Kidney (tissue), 14 donors: ENCODE data around the gene ACTN4. TPM values are rescaled to one million over a fixed set of nuclear protein-coding genes. Genes with fewer than 3 reads are reported as not detected.

Experiments used
- DNase-seq, 5 donors: peaks; one replicate each; pipeline ENCODE4 v3.0.0-alpha.2; 2013 to 2020
- FAIRE-seq: peaks from 2 replicates; lab custom pipeline; 2012; peaks lifted over from hg19 to GRCh38; lab: Jason Lieb, UNC
- H3K27ac ChIP-seq, 2 donors: one replicate each; pipeline ENCODE4 v1.7.0; 2013; ENCODE audit warnings: low read depth in 2 of 2, low read length in 2 of 2, inconsistent platforms in 1 of 2
- H3K27me3 ChIP-seq: one replicate; pipeline ENCODE4 v1.7.1; 2013; ENCODE audit warnings: low read length, inconsistent platforms; ENCODE audit not compliant: control insufficient read depth, insufficient read depth
- H3K36me3 ChIP-seq, 3 donors: one replicate each; pipeline versions ENCODE4 v1.7.0 to v1.7.1; 2013; ENCODE audit warnings: low read length in 3 of 3, control low read depth in 1 of 3, inconsistent platforms in 1 of 3; ENCODE audit not compliant: insufficient read depth in 3 of 3, control insufficient read depth in 2 of 3
- H3K4me1 ChIP-seq, 3 donors: one replicate each; pipeline versions ENCODE4 v1.7.0 to v1.7.1; 2013; ENCODE audit warnings: low read length in 3 of 3, inconsistent platforms in 1 of 3, low read depth in 1 of 3; ENCODE audit not compliant: control insufficient read depth in 2 of 3, insufficient read depth in 2 of 3
- H3K4me3 ChIP-seq, 3 donors: one replicate each; pipeline versions ENCODE4 v1.7.0 to v1.8.1; 2013; ENCODE audit warnings: low read length in 3 of 3, control low read depth in 1 of 3, inconsistent platforms in 1 of 3
- H3K9ac ChIP-seq, 3 donors: one replicate each; pipeline versions ENCODE4 v1.7.0 to v1.7.1; 2013; ENCODE audit warnings: low read length in 3 of 3, control low read depth in 1 of 3, inconsistent platforms in 1 of 3
- H3K9me3 ChIP-seq, 3 donors: one replicate each; pipeline versions ENCODE4 v1.7.0 to v1.7.1; 2013; ENCODE audit warnings: low read length in 3 of 3, control low read depth in 1 of 3, inconsistent platforms in 1 of 3; ENCODE audit not compliant: control insufficient read depth in 2 of 3, insufficient read depth in 1 of 3
- CTCF ChIP-seq: IDR thresholded peaks from 3 replicates; pipeline ENCODE4 v1.5.1; 2012; ENCODE audit warnings: mild to moderate bottlenecking, moderate library complexity, borderline replicate concordance; ENCODE audit not compliant: insufficient read depth; ENCODE audit errors: extremely low read depth
- intact Hi-C: fragments of 100-400 bp; cut with DNase I; formaldehyde crosslinking; loops from one replicate; pipeline ENCODE4 v1.11.1; 2022
- polyA plus RNA-seq: library from polyadenylated mRNA; stranded (reverse); fragments of 350-450 nt; fragmentation: Illumina TruSeq; extraction: RNeasy Lipid Tissue Mini Kit (QIAGEN cat#74804); gene quantifications from one replicate; pipeline ENCODE4 v1.2.3, GENCODE V29; 2014; ENCODE audit warnings: low read depth, low replicate concordance; ENCODE audit not compliant: insufficient read depth
- total RNA-seq: library from RNA; stranded (reverse); fragmentation: NEBNext Ultra II Directional; extraction: Animal tissue kit (Norgen Biotek cat#: 25700); gene quantifications from one replicate; pipeline ENCODE4 v1.2.1, GENCODE V29; 2021
- donor health status: control.
- donor health status: control.
- donor health status: control.
- donor health status: control.
- donor health status: control.
- donor health status: DM: yes; HTN: yes; CAD: no.
- donor health status: Normal renal cell carcinoma (clear cell type).

Gene ACTN4
- total and polyA plus RNA-seq, 2 donors from 2014 or later: 231 to 606 TPM

GRCh38 chr19:38773469-38774177 is 126.2 kb downstream of the ACTN4 start, which contains the start of gene LGALS7:
Gene LGALS7, minus strand, starts transcription at chr19:38773517. Its CDS starts 25 bp downstream, at chr19:38773492.
- H3K9ac ChIP-seq: no peak within 1 kb of the TSS
- H3K9me3 ChIP-seq: no peaks in the 10 kb centered on the region
- FAIRE-seq (no peak), DNase-seq (no peak)
- no peak for TF ChIP-seq CTCF
- intact Hi-C loops: loop anchor here (10.0 kb wide), 1 partner anchor 51 kb away; no protein-coding TSS in a partner anchor
- no peak within 1 kb of the TSS for H3K4me3 ChIP-seq
- no peaks in the 10 kb centered on the region for H3K27me3 ChIP-seq
- H3K4me1 ChIP-seq: peaks cover 0 to 2% (median 0%) of the 10 kb centered on the region in 3 donors
- no peaks in the 10 kb centered on the region for H3K36me3 ChIP-seq
- no peak within 1 kb of the TSS for H3K27ac ChIP-seq

- DNase-seq (no peak), FAIRE-seq (no peak)
- Histone ChIP-seq H3K4me3 (no peak overlapping the region), H3K36me3 (no peaks in the 10 kb centered on the region), H3K27ac (no peak overlapping the region), H3K9ac (no peak overlapping the region), H3K9me3 (no peaks in the 10 kb centered on the region), H3K27me3 (no peaks in the 10 kb centered on the region), H3K4me1 (peaks cover 0 to 2% (median 0%) of the 10 kb centered on the region in 3 donors)
- TF ChIP-seq CTCF: no peak
- intact Hi-C loops: loop anchor here (10.0 kb wide), 1 partner anchor 50 kb away; no protein-coding TSS in a partner anchor
Observed at GRCh38 chr19:38774181-38774950, 126.9 kb downstream of the ACTN4 start.

GRCh38 chr19:38778733-38779132 is 131.3 kb downstream of the ACTN4 start:
- Histone ChIP-seq H3K27ac (no peak overlapping the region), H3K4me3 (no peak overlapping the region), H3K9me3 (no peaks in the 10 kb centered on the region), H3K4me1 (no peaks in the 10 kb centered on the region), H3K9ac (no peak overlapping the region), H3K27me3 (no peaks in the 10 kb centered on the region), H3K36me3 (no peaks in the 10 kb centered on the region)
- DNase-seq (no peak), FAIRE-seq (no peak)
- intact Hi-C loops: loop anchor here (10.0 kb wide), 1 partner anchor 46 kb away; no protein-coding TSS in a partner anchor
- no peak for TF ChIP-seq CTCF
